Tibial artery (tissue), 4 donors: ENCODE results near the gene ANKLE1.

Experiments
- DNase-seq, 2 donors: peaks; one replicate each; pipeline ENCODE4 v3.0.0-alpha.2; 2019
- H3K27ac ChIP-seq, 2 donors: fragments of 200-600 bp; sonication (generic) in 1 of 2; 1 replicate in 1 of 2; 2 replicates in 1 of 2; pipeline ENCODE4 v1.5.1; 2018 to 2019; ENCODE audit warnings: mild to moderate bottlenecking in 1 of 2
- H3K27me3 ChIP-seq, 2 donors: fragments of 200-600 bp; sonication (generic) in 1 of 2; one replicate each; pipeline versions ENCODE4 v1.5.1 to v1.6.0; 2016 to 2019
- H3K36me3 ChIP-seq, 3 donors: fragments of 200-600 bp; sonication (generic) in 2 of 3; one replicate each; pipeline ENCODE4 v1.5.1; 2016 to 2019; ENCODE audit warnings: mild to moderate bottlenecking in 2 of 3
- H3K4me1 ChIP-seq, 4 donors: fragments of 200-600 bp; sonication (generic) in 2 of 4; 1 replicate in 3 of 4; 2 replicates in 1 of 4; pipeline ENCODE4 v1.5.1; 2016 to 2019
- H3K4me3 ChIP-seq, 2 donors: fragments of 200-600 bp; sonication (generic) in 1 of 2; 1 replicate in 1 of 2; 2 replicates in 1 of 2; pipeline ENCODE4 v1.5.1; 2018 to 2019; ENCODE audit warnings: mild to moderate bottlenecking in 2 of 2
- H3K9me3 ChIP-seq, 3 donors: fragments of 200-600 bp; sonication (generic) in 1 of 3; one replicate each; pipeline ENCODE4 v1.5.1; 2016 to 2019
- CTCF ChIP-seq, 2 experiments: fragments of 200-600 bp in 1 of 2; fragments of 450-650 bp in 1 of 2; IDR thresholded peaks; one replicate each; pipeline ENCODE4 v1.5.1; 2017 to 2019; ENCODE audit warnings: antibody characterized with exemption in 2 of 2, mild to moderate bottlenecking in 1 of 2, moderate library complexity in 1 of 2
- intact Hi-C: fragments of 100-400 bp; cut with DNase I; formaldehyde crosslinking; loops from one replicate; pipeline ENCODE4 v1.15.0; 2023; ENCODE audit warnings: low total_unique reads

The ANKLE1 gene

GRCh38 chr19:17331045-17331558 lies 49.4 kb downstream of the ANKLE1 start:
- H3K4me1 ChIP-seq = peaks cover 0 to 62% (median 37%) of the 10 kb centered on the region in 4 donors
- DNase-seq = no peak
- peaks cover 0 to 14% (median 0%) of the 10 kb centered on the region in 3 donors for H3K36me3 ChIP-seq
- intact Hi-C loops = no loop called here
- H3K9me3 ChIP-seq = no peaks in the 10 kb centered on the region
- H3K27ac ChIP-seq = no peak overlapping the region
- no peak overlapping the region for H3K4me3 ChIP-seq
- no peaks in the 10 kb centered on the region for H3K27me3 ChIP-seq
- TF ChIP-seq CTCF (IDR thresholded peaks at IDR 0.05) = no peak

DNA sequence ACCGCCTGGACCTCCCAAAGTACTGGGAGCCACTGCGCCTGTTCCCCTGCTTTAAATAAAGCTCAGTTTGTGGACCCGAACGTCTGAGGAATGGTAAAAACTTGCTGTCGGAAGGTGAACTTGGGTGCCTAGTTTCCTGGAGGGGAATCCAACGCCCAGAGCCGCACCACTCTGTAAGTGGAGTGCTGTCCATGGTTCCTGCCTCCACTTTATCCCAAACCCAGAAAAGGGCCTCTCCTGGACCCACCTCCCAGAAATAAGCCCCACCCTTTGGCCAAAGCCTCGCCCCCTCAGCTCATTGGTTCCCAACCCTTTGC lies 50.6 kb downstream of the ANKLE1 start:
- Histone ChIP-seq H3K4me3 (no peak overlapping the region), H3K36me3 (peaks cover 0 to 10% (median 0%) of the 10 kb centered on the region in 3 donors), H3K27ac (no peak overlapping the region), H3K27me3 (no peaks in the 10 kb centered on the region), H3K9me3 (no peaks in the 10 kb centered on the region), H3K4me1 (peaks cover 0 to 50% (median 26%) of the 10 kb centered on the region in 4 donors)
- TF ChIP-seq CTCF (IDR thresholded peaks at IDR 0.05) = no peak
- no peak for DNase-seq
- intact Hi-C loops = no loop called here

GRCh38 chr19:17332677-17333581 lies 51.2 kb downstream of the ANKLE1 start:
- DNase-seq = no peak
- intact Hi-C loops = no loop called here
- Histone ChIP-seq H3K4me3 (no peak overlapping the region), H3K36me3 (peaks cover 0 to 8% (median 0%) of the 10 kb centered on the region in 3 donors), H3K27ac (no peak overlapping the region), H3K4me1 (peaks cover 0 to 51% (median 28%) of the 10 kb centered on the region in 4 donors), H3K27me3 (no peaks in the 10 kb centered on the region), H3K9me3 (no peaks in the 10 kb centered on the region)
- TF ChIP-seq CTCF (IDR thresholded peaks at IDR 0.05) = no peak

DNA sequence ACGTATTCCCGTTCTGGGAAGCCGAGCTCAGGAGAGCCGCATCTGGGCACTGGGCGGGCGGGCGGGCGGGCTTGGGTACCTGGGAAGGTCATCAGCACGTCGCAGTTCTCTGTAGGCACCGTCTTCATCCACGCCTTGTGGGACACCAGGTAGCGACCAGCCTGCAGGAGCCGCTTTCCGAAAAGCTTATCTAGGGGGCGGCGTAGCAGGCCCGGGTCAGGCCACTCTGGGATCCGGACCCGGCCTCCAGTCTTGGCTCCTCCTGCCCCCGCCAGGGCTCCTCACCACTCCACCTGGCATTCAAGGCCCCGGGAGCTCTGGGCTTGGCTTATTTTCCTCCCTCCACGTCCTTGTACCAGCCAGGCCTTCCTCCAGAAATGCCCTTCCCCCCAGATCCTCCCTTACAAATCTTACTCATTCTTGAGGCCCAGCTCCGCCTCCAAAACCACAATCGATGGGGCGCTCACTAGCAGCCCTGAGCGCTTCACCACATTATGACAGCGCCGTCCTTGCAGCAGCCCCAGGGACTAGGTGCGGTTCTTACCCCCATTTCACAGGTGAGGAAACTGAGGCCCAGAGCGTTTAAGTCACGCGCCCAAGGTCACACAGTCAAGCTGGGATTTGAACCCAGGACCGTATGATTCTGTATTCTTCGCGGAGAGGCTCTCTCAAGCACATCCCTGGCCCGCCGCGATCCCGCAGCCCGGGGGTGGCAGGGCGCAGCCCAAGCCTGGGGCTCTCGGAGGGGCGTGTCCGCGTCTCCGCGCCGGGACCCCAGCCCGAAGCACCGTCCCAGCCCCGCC lies 52.1 kb downstream of the ANKLE1 start:
- Histone ChIP-seq H3K4me1 (peaks cover 0 to 53% (median 34%) of the 10 kb centered on the region in 4 donors), H3K36me3 (peaks cover 0 to 8% (median 0%) of the 10 kb centered on the region in 3 donors), H3K9me3 (no peaks in the 10 kb centered on the region), H3K4me3 (peak overlapping the region; percentile 69 to 87), H3K27ac (peak overlapping the region; percentile 68 to 70), H3K27me3 (no peaks in the 10 kb centered on the region)
- no peak for DNase-seq
- intact Hi-C loops = no loop called here
- no peak for TF ChIP-seq CTCF (IDR thresholded peaks at IDR 0.05)

DNA sequence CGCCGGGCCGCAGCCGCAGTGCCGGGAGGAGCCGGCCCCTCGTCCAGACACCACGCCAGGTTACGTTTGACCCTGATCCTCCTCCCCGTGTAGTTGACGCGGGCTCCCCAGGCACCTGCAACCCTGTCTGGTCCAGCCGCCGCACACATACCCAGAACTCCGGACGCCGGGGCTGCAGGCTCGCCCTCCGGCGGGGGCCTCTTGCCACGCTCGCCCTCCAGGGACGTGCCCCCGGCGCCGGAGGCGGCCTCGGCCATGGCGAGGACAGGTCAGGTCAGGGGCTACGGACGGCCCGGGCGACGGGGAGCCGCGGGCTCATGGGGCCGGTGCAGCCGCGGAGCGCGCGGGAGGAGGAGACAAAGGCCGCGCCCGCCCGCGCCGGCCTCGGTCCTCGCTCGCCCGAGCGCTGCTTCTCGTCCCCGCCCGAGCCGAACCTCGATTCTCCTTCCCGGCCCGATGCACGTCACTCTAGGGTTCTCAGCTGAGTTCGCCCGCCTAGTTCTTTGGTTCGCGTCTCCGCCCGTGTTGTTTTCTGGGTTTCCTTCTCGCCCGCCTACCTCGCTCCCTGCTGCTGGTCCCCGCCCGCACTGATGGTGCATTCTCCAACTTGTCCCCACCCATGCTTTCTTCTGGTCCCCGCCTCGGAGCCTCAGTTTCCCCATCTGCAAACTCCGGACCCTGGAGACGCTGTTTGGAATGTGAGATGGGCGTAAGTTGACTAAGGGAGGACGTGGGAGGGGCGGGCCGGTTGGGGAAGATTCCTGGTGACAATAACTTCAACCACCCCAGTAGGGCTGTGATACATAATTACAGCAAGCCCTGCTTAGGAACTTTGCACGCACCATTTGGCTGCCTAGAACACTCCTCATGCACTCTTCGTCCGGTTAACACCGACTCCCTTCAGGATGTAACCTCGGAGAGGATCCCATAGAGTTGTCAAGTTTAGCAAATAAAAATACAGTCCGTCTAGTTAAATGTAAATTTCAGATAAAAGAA lies 53.0 kb downstream of the ANKLE1 start, which contains the start of gene ANO8:
ANO8 (minus strand) TSS at position 442 of the 996 bp plus-strand sequence; CDS start at position 257, 185 bp downstream.
- Histone ChIP-seq H3K4me1 (peaks cover 0 to 46% (median 33%) of the 10 kb centered on the region in 4 donors), H3K27ac (peak within 1 kb of the TSS; percentile 68 to 88)
- intact Hi-C loops = no loop called here

More for the DNA sequence above, 53.0 kb downstream of the ANKLE1 start, which contains the start of gene ANO8:
- no peak for TF ChIP-seq CTCF (IDR thresholded peaks at IDR 0.05)
- H3K4me3 ChIP-seq = peak within 1 kb of the TSS; percentile 69 to 87
- DNase-seq = peak; percentile 95 to 97
- no peaks in the 10 kb centered on the region for H3K9me3 ChIP-seq
- H3K36me3 ChIP-seq = peaks cover 0 to 11% (median 0%) of the 10 kb centered on the region in 3 donors
- no peaks in the 10 kb centered on the region for H3K27me3 ChIP-seq
